Measurements from ENCODE around the gene INPP5A.
"Not testable (repeated sequence)": the region's sequence is repeated elsewhere in the genome, so short reads cannot be mapped to it uniquely, and the experiment has no call there.

The INPP5A gene

DNA sequence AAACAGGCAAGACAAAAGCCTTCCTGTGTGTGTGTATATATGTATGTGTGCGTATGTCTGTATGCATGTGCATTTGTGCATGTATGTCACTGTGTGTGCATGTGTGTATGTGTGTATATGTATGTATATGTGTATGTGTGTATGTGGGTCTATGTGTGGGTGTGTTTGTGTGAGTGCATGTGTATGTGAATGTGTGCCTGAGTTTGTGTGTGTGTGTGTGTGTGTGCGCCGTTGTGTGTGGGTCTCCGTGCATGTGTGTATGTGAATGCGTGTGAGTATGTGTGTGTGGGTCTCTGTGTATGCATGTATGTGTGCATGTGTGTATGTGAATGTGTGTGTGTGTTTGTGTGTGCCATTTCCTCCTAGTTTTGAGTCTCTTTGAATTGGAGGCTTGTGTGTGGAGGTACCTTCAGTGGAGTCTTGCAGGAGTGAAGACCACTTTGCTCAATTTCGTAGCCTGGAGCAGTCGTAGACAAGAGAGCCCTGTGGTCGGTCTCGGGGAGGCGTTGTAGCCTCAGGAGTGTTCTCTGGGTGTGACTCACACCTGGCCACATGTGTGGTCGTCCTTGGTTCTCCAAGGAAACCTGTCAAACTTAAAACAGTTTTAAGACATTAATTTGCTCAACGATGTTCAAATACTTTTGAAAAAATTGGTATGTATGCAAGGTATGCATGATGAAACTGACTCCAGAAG, 28.1 kb downstream of the INPP5A start:
- no peak for DNase-seq

DNA sequence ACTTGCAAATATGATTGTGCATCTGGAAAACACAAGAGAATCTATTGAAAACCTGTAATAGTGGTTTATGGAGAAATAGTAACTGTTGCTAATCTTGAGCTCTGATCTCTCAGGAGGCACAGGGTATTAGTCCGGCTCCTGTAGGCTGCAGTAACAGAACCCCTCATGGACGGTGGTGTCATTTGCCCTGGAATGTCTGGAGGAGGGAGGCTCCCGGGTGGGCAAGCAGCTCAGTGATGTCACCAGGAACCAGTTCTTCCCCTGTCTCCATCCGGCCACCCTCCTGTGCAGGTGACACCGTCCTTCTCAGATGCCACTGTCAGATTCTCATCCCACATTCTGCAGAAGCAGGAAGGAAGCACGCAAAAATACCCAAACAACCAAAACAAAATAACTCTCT, 29.3 kb downstream of the INPP5A start:
- DNase-seq = no peak

DNA sequence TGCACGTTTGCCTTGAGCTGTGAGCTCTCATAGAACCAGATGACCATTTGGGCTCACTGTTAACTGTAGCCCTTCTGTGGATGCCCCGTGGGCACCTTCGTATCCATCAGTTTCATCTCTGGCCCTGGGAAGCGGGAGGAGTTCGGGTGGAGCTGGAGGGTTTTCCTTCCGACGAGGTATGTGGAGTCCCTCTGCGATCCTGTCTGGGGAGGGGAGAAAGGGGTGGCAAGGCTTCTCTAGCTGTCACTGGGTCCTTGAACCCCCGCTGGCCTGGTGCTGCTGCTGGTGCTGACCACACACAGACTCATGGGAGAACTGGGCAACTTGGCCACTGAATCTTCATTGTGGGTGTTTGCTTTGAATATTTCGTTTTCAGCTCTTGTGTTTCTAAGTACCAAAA, 32.7 kb downstream of the INPP5A start:
- no peak for DNase-seq

DNA sequence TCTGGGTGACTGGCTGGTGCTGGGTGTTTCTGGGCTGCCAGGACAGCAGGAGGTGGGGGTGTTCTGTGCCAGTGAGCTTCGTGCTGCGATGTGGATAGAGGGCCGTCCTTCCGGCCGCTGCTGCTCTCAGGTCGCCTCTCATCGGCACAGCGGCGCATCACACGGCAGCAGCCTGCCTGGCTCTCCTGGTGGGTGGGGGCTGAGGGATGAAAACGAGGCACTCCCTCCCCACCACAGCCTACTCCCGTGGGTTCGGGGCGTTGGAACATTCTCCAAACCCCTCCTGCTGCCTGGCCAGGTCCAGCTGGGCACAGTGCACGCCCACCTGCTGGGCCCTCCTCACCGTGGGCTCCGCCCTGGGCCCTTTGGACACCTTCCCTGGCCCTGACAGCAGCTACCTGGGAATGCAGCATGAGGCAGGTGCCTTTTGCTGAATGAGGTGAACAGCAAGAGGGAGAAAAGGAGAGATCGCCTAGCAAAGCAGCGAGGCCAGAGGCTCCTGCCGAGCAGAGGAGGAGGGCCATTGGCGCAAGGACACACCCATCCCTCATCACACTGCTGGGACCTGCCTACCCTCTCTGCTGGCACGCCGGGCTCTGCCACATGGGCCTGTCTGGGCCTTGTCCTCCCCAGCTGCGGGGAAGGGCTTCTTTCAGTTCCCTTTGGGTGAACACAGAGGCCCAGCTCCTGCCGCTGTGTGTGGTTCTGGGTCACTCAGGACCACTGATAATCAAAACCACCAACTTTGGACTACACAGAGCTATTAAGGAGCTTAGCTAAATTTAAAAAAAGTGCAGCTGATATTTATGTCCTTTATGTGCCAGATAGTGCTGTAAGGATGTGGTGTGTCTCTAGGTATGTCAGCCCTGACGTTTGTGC, 33.4 kb downstream of the INPP5A start:
- no peak for DNase-seq

DNA sequence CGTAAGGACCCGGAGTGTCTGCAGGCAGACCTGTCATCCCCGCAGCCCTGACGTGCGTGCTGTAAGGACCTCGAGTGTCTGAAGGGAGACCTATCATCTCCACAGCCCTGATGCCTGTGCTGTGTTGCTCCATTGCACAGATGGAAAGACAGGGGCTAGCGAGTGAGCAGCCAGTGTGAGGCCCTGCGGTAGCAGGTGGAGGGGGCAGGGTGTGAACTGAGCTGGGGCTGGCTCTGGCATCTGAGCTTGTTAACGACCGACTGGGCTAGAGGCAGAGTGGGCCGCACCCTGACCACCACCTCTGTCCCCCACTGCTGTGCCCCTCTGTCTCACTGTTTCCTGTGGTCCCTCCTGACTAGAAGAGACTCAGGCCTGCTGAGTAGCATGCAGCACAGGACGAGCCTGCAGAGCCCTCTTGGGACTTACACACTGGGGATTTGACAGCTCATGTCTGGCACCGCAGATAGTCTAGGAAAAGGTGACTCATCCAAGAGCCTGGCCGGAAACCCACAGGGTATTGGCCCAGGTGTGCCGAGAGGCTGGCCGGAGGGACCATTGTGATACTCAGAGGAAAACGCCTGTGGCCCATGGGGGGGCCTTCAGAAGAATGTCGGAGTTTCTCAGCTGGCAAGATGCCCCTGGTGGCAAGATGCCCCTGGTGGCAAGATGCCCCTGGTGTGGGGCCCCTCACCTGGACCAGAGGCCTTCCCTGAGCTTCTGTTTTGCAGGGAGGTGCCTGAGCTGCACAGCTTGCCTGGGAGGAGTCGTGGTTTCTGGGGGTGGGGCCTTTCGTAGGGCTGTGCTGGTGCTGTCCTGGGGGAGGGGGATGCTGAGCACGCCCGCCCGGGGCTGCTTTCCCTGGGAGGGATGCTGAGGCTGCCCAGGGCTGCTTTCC, 34.3 kb downstream of the INPP5A start:
- no peak for DNase-seq

DNA sequence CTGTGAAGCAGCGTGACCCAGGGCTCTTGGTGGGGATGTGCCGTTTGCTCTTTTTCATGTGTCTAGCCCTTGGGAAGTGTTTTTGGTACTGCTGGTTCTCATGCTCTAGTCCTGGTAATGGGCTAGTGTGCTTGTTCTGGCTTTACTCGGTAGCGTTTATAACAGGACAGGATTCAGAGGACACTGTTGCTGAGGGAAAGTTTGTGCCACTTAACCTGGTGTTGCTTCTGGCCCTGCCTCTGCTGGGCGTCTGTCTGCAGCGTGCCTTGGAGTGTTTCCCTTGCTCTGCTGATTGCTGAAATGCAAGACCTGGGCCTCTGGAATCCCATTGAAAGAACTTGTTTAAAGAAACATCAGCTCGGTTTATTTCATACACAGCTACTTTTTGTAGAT, 35.0 kb downstream of the INPP5A start:
- DNase-seq = no peak

DNA sequence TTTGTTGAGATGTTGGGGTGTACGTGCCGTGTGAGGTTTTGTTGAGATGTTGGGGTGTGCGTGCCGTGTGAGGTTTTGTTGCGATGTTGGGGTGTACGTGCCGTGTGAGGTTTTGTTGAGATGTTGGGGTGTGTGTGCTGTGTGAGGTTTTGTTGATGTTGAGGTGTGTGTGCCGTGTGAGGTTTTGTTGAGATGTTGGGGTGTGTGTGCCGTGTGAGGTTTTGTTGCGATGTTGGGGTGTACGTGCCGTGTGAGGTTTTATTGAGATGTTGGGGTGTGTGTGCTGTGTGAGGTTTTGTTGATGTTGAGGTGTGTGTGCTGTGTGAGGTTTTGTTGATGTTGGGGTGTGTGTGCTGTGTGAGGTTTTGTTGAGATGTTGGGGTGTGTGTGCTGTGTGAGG, 35.4 kb downstream of the INPP5A start:
- not testable (repeated sequence) for DNase-seq

DNA sequence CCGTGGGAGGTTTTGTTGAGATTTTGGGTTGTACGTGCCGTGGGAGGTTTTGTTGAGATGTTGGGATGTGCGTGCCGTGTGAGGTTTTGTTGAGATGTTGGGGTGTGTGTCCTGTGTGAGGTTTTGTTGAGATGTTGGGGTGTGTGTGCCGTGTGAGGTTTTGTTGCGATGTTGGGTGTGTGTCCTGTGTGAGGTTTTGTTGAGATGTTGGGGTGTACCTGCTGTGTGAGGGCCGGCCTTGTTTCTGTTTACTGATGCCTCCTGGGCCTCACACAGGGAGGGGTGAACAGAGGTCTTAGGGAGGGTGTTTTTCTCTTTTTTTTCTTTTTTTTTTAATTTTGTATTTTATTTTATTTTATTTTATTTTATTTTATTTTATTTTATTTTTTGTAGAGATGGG, 36.7 kb downstream of the INPP5A start:
- DNase-seq = no peak

DNA sequence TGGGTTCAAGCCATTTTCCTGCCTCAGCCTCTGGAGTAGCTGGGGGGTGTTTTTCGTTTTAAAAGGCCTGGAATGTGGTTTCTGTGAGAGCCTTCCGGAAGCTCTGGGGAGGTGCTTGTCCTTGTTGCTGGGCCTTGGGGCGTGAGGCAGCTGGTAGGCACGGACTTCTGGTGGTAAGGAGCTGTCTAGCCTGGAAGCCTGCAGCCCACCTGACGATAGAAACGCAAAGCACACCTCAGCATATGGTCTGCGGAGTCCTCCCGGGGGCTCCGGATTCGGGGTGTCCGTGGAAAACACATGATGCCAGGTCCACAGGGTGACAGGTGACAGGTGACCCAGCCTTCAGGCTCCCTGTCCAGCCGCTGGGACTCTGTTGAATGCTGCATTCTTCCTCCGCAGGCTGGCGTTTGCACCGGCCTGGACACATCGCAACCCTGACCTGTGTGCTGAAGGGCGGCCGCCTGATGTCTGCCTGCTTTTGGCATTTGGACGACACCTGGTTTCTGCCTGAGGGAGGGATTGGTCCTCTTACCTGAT, 37.3 kb downstream of the INPP5A start:
- DNase-seq = no peak

DNA sequence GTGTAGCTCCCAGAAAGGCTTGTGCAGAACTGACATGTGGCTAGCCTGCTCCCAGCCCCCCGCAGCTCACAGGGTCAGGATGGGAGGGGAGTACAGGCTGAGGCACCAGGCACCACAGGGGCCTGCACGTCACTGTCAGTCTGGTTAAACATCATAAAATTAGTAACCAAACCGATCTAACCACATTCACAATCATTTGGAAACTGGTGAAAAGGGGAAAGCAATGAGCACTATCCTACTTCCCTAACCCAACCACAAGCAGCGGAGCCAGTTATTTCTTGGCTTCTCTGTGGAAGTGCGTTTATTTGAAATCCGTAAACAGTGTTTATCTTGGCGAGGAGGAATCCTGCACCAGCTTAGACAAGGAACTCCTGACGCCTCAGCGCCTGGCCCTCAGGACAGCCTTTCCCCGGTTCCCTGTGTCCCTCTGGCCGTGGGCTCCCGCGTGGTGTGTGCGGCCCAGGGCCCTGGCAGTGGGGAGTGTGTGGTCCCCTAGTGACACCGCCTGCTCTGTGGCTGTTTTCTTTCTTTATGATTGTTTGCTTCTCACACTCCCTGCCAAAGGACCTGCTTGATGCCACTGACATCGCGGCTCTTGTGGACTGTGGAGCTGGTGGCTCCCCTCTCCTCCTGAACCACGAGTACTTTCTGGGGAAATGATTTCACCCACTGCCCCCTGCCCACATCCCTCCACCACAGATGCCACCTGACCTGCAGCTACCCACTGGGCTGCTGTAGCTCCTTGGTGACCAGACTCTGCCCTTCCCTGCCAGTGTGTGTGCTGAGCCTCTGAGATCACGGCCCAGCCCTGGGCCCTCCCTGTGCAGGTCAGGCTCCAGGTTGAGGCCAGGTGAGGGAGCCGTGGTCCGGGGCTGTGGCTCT, 38.0 kb downstream of the INPP5A start:
- no peak for DNase-seq

DNA sequence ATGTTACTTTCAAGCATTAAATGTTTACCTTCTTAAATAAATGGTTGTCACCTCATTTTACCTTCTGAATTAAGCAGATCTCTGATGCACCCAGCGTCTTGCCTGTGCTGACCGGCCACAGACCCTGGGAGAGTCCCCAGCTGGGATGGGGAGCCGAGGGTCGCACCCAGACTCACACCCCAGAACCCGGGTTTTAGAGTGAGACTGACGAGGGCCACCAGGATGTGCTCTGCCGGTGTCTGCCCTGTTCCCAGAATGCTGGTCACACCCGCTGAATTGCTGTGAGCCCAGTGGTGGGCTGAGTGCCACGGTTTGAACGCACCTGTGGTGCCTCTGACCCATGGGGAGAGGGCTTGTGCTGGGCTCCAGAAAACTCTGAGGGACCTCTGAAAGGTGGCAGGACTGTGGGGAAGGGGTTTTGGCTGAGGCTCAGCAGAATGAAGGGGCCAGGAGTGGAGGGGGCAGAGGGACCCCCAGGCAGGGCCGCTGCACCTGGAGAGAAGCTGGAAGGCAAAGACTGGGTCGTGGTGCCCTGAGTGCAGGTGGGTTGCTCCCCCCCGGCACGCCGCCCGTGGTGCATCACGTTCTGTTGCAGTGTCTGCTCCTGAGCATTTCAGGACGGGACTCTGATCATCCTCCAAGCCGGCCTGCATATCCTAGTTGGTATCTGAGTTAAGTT, 39.2 kb downstream of the INPP5A start:
- no peak for DNase-seq

DNA sequence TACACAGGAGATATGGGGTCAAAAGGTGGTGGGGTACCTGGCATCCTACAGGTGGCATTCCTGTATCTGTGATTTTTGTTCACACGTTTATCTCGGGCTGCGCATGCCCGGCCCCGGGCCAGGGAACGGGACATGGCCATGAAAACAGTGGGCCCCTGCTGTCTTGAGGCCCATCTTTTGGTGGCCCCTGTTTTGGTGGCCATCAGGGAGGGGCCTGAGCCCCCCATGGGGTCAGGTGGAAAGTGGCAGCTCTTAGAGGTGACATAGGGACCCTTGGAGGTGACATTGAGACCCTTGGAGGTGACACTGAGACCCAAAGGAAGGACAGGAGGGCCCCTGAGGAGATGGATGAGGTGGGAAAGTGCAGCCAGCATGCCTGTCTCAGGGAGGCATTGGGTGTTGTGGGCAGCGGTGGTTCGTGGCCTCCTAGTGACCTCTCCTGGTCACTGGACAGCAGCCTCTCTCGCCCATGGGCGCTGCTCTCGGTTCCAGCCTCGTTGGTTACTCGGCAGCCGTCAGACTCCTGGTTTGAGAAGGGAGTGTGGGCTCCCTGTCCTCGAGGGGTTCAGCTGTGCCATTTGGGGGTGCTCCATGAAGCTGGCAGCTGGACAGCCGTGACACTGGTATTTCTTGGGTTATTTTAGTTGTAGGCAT, 39.9 kb downstream of the INPP5A start:
- no peak for DNase-seq

DNA sequence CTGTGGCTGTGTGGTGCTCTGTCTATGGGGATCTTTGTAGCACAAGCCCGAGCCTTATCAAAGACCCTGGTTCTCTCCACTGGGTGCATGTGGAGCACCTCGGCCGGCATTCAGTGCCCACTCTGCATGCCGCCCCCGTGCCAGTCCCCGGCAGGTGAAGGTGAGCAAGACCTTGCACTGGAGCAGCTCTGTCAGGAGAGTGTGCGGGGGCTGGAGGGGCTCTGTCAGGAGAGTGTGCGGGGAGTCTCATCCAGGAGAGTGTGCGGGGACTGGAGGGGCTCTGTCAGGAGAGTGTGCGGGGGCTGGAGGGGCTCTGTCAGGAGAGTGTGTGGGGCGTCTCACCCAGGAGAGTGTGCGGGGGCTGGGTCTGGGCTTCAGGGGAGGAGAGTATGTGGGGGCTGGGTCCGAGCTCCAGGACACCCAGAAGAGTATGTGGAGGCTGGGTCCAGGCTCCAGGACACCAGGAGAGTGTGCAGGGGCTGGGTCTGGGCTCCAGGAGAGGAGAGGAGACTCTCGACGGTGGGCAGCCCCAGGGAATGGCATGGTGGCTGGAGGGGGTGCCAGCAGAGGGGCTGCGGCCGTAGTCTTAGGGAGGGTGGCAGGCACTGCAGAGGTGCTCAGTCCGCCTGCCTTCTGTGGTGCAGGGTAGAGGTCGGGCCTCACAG, 40.8 kb downstream of the INPP5A start:
- DNase-seq = no peak

DNA sequence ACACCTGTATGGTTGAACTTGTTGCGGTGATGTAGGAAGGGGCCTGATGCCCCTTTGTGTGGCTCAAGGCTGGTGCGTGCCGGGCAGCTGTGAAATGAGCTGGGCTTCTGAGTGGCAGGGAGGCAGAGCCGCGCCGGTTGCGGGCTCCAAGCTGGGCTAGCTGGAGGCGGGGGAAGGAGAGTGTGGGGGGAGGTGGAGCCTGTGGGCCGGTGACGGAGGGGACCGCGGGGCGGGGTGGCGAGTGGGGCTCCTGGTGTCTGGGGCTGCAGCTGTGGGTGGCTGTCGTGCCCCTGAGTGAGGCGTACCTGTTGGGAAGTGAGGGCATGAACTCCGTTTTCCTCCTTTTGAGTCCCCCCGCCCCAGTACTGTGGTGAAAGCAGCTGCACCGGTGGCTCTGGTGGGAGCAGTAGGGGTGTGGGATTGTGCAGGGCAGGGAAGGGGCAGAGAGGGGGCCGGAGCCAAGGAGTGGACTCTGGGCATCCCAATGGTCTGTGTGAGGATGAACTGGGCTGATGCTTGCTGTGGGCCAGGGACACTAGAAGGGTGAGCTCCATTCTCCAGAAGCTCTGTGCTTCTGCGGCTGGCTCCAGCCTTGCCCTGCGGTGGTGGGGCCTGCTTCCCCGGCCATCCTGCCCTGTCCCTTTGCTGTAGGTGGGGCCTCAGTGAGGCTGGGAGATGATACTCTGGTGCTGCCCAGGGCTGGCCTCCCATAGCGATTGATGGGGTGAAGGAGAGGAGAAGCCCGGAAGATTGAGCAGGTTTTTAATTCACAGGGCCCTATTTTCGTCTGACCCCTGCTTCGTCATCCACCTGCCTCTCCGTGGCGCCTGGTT, 41.7 kb downstream of the INPP5A start:
- no peak for DNase-seq

DNA sequence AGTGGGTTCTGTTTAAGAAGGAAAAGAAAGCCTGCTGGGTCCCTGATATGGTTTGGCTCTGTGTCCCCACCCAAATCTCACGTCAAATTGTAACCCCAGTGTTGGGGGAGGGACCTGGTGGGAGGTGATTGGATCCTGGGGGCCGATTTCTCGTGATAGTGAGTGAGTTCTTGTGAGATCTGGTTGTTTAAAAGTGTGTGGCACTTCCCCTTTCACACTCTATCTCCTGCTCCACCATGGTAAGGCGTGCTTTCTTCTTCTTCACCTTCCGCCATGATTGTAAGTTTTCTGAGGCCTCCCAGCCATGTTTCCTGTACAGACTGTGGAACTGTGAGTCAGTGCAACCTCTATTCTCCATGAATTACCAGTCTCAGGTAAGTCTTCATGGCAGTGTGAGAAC, 42.6 kb downstream of the INPP5A start:
- no peak for DNase-seq

DNA sequence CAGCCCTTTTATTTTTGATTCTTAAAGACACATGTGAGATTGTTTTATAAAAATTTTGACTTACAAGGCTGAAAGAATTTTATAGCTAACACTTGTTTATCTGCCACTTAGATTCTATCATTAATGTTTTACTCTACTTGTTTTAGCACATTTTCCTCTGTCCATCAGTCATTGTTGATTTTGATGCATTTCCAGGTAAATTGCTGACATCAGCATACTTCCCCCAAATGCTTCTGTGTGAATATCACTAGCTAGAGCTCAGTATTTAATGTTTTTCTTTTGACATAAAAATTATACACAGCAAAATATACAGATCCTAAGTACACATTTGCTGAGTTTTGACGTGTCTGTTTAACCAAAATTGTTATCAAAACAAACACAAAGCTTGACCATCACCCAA, 43.0 kb downstream of the INPP5A start:
- DNase-seq = no peak

DNA sequence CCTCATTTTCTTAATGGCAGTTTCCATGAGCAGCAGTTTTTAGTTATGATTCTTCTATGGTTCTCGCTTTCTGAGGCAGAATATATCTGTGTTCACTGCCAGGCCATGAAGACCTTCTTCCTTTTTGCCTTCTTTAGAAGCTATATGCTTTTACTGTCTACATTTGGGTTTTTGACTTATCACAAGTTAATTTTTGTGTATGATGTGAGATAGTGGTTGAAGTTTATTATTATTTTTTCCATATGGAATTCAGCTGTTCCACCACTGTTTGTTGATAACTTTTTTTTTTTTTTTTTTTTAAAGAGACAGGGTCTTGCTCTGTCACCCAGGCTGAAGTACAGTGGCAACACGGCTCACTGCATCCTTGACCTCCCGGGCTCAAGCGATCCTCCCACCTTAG, 44.5 kb downstream of the INPP5A start:
- DNase-seq = no peak

DNA sequence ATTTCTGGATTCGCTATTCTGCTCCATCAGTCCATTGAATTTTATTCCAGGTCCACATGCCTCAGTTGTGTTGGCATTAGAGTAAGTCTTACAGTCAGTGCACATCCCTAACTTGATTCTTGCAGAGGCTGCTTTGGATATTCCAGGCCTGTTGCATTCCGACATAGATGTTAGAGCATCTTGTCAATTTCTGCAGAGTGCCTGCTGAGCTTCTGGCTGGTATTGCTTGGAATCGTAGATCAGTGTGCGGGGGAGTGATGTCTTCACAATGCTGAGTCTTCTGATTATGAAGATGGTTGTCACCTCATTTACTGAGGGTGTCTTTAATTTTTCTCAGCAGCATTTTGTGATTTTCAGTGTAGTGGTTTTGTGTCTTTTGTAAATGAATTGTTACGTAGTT, 45.2 kb downstream of the INPP5A start:
- no peak for DNase-seq

DNA sequence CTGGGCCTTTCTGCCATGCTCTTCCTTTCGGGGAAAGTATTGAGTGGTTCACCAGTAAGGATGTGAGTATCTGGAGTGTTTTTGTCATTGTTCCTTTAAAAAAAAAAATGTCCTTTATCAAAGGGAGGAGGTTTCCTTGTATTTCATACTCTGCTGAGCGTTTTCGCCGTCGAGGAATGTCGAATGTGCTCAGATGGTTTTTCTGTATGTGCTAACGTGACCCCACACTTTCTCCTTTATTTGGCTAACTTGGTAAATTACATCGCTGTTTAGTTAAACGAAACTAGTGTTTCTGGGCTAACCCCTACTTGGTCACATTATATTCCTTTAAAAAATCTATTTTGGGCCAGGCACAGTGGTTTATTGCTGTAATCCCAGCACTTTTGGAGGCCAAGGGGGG, 45.9 kb downstream of the INPP5A start:
- DNase-seq = no peak

DNA sequence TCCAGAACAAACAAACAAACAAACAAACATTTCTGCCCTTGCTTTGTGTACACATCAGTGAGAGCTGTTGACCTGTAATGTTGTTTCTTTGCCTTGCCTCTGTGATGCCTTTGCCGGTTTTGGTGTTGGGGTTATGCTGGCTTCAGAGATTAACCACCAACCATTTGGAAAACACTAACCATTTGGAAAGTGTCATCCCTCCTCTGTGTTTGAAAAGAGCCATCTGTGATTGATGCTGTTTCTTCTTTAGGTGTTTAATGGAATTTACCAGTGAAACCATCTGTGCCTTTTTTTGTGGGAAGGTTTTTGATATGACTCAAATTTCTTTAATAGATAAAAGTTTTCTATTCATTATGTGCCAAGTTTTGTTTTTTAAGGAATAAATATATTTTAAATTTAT, 46.5 kb downstream of the INPP5A start:
- no peak for DNase-seq
